ENCODE results near the gene STAMBPL1. TPM values are rescaled to one million over a fixed set of nuclear protein-coding genes. Genes with fewer than 3 reads are reported as not detected.

The STAMBPL1 gene
- total and polyA plus RNA-seq, 2 donors (not counting 1 experiment from before 2014, with no cell fraction given) = 45.6 to 72.5 TPM

DNA sequence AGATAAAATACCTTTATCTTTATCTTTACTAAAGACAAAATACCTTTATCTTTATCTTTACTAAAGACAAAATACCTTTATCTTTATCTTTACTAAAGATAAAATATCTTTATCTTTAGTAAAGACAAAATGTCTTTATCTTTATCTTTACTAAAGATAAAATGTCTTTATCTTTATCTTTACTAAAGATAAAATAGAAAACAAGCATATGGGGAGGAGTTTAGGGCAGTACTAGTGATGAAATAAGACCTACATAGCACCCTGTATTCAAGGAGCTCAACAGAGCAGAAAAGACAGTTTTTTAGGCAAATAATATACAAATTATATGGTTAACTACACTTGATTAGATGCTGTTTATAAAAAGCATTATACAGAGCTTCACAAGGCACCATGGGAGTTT lies 47.7 kb upstream of the STAMBPL1 start:
- no peaks in the 10 kb centered on the region for H3K27me3 ChIP-seq (ENCODE audit: control insufficient read depth, insufficient read depth, low read length)
- no peak overlapping the region for H3K4me2 ChIP-seq (ENCODE audit: extremely low read depth, insufficient read depth, low read length)
- no peak overlapping the region for H3K4me3 ChIP-seq (replicated peaks in 1 of 4; ENCODE audit: control extremely low read depth in 1 of 4, insufficient read depth in 1 of 4, low read depth in 3 of 4, low read length in 4 of 4)
- H3K4me1 ChIP-seq (ENCODE audit: control insufficient read depth, extremely low read depth, insufficient read depth, low read length) = no peaks in the 10 kb centered on the region
- no peak overlapping the region for H2AFZ ChIP-seq (ENCODE audit: low read length)
- TF ChIP-seq, protein P1, sequence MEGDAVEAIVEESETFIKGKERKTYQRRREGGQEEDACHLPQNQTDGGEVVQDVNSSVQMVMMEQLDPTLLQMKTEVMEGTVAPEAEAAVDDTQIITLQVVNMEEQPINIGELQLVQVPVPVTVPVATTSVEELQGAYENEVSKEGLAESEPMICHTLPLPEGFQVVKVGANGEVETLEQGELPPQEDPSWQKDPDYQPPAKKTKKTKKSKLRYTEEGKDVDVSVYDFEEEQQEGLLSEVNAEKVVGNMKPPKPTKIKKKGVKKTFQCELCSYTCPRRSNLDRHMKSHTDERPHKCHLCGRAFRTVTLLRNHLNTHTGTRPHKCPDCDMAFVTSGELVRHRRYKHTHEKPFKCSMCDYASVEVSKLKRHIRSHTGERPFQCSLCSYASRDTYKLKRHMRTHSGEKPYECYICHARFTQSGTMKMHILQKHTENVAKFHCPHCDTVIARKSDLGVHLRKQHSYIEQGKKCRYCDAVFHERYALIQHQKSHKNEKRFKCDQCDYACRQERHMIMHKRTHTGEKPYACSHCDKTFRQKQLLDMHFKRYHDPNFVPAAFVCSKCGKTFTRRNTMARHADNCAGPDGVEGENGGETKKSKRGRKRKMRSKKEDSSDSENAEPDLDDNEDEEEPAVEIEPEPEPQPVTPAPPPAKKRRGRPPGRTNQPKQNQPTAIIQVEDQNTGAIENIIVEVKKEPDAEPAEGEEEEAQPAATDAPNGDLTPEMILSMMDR (conservative IDR thresholded peaks at IDR 0.05 in 1 of 2, IDR thresholded peaks at IDR 0.05 in 1 of 2; ENCODE audit: low read depth in 1 of 2, low read length in 2 of 2) = no peak
- no peak for TF ChIP-seq EZH2 (IDR thresholded peaks at IDR 0.05; ENCODE audit: low read length, missing control alignments)
- no peaks in the 10 kb centered on the region for H4K20me1 ChIP-seq (ENCODE audit: control insufficient read depth, extremely low read depth, insufficient read depth, low read length)
- H3K9ac ChIP-seq (ENCODE audit: insufficient read depth, low read length) = no peak overlapping the region
- H3K9me3 ChIP-seq (ENCODE audit: control insufficient read depth, insufficient read depth, low read depth, low read length) = no peaks in the 10 kb centered on the region
- no peaks in the 10 kb centered on the region for H3K36me3 ChIP-seq (ENCODE audit: control insufficient read depth, insufficient read depth, low read length)
- no peaks in the 10 kb centered on the region for H3K79me2 ChIP-seq (ENCODE audit: control insufficient read depth, insufficient read depth, low read length)
- no peak overlapping the region for H3K27ac ChIP-seq (ENCODE audit: insufficient read depth, low read length)
- no peak for DNase-seq (ENCODE audit: low read depth in 2 of 2)

DNA sequence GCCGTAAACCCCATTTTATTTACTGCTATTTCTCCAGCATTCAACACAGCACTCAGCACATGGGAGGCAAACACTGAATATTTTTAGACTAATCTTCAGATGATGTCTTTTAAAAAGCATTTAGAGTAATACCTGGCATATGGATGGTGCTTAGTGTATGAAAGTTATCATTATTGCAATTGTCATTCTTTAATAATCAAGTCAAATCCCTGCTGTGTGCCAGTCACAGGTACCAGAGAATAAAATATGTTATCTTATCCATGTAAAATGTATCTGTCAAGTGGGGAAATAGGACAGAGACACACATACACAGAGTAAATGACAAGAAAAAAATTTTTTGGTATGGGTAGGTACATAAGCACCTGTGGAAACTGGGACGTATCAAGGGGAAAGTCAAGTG lies 46.9 kb upstream of the STAMBPL1 start:
- no peak for DNase-seq (ENCODE audit: low read depth in 2 of 2)
- TF ChIP-seq EZH2 (IDR thresholded peaks at IDR 0.05; ENCODE audit: low read length, missing control alignments) = no peak
- TF ChIP-seq, protein P1 (conservative IDR thresholded peaks at IDR 0.05 in 1 of 2, IDR thresholded peaks at IDR 0.05 in 1 of 2; ENCODE audit: low read depth in 1 of 2, low read length in 2 of 2) = no peak

DNA sequence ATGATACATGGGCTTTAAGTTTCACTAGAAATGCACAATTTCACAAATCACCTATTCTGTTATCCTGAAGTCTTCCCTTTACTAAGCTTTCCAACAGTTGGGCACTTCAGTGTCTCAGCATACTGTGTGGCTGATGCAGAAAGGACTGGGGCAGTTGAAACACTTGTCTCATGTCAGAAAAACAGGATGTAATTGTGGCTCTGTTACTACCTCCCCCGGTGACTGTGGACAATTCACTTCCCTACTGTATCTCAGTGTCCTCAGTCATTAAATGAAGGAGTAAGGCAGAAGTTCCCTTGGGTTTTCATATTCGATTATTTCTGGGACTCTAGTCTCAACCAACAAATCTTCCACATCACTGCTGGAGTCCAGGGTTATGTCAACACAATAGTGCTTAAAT lies 46.3 kb upstream of the STAMBPL1 start:
- H3K4me1 ChIP-seq (ENCODE audit: control insufficient read depth, extremely low read depth, insufficient read depth, low read length) = no peaks in the 10 kb centered on the region
- H3K36me3 ChIP-seq (ENCODE audit: control insufficient read depth, insufficient read depth, low read length) = no peaks in the 10 kb centered on the region
- H3K4me2 ChIP-seq (ENCODE audit: extremely low read depth, insufficient read depth, low read length) = no peak overlapping the region
- no peak overlapping the region for H3K4me3 ChIP-seq (replicated peaks in 1 of 4; ENCODE audit: control extremely low read depth in 1 of 4, insufficient read depth in 1 of 4, low read depth in 3 of 4, low read length in 4 of 4)
- no peak overlapping the region for H3K9ac ChIP-seq (ENCODE audit: insufficient read depth, low read length)
- H2AFZ ChIP-seq (ENCODE audit: low read length) = no peak overlapping the region
- no peaks in the 10 kb centered on the region for H3K79me2 ChIP-seq (ENCODE audit: control insufficient read depth, insufficient read depth, low read length)
- H3K27ac ChIP-seq (ENCODE audit: insufficient read depth, low read length) = no peak overlapping the region
- no peak for TF ChIP-seq EZH2 (IDR thresholded peaks at IDR 0.05; ENCODE audit: low read length, missing control alignments)
- TF ChIP-seq, protein P1 (conservative IDR thresholded peaks at IDR 0.05 in 1 of 2, IDR thresholded peaks at IDR 0.05 in 1 of 2; ENCODE audit: low read depth in 1 of 2, low read length in 2 of 2) = no peak
- no peaks in the 10 kb centered on the region for H3K9me3 ChIP-seq (ENCODE audit: control insufficient read depth, insufficient read depth, low read depth, low read length)
- no peaks in the 10 kb centered on the region for H4K20me1 ChIP-seq (ENCODE audit: control insufficient read depth, extremely low read depth, insufficient read depth, low read length)
- DNase-seq (ENCODE audit: low read depth in 2 of 2) = no peak
- H3K27me3 ChIP-seq (ENCODE audit: control insufficient read depth, insufficient read depth, low read length) = no peaks in the 10 kb centered on the region

More for the DNA sequence above, 46.9 kb upstream of the STAMBPL1 start:
- no peaks in the 10 kb centered on the region for H3K27me3 ChIP-seq (ENCODE audit: control insufficient read depth, insufficient read depth, low read length)
- no peaks in the 10 kb centered on the region for H3K79me2 ChIP-seq (ENCODE audit: control insufficient read depth, insufficient read depth, low read length)
- no peaks in the 10 kb centered on the region for H3K4me1 ChIP-seq (ENCODE audit: control insufficient read depth, extremely low read depth, insufficient read depth, low read length)
- H3K4me3 ChIP-seq (replicated peaks in 1 of 4; ENCODE audit: control extremely low read depth in 1 of 4, insufficient read depth in 1 of 4, low read depth in 3 of 4, low read length in 4 of 4) = no peak overlapping the region
- no peak overlapping the region for H3K4me2 ChIP-seq (ENCODE audit: extremely low read depth, insufficient read depth, low read length)
- no peaks in the 10 kb centered on the region for H3K9me3 ChIP-seq (ENCODE audit: control insufficient read depth, insufficient read depth, low read depth, low read length)
- no peaks in the 10 kb centered on the region for H3K36me3 ChIP-seq (ENCODE audit: control insufficient read depth, insufficient read depth, low read length)
- no peaks in the 10 kb centered on the region for H4K20me1 ChIP-seq (ENCODE audit: control insufficient read depth, extremely low read depth, insufficient read depth, low read length)
- no peak overlapping the region for H3K27ac ChIP-seq (ENCODE audit: insufficient read depth, low read length)
- no peak overlapping the region for H2AFZ ChIP-seq (ENCODE audit: low read length)
- no peak overlapping the region for H3K9ac ChIP-seq (ENCODE audit: insufficient read depth, low read length)
